ENCODE data around the gene RBBP4.
A peak's percentile ranks its signal among the peaks of the same experiment; 100 is the strongest.
"Not testable (repeated sequence)": the region's sequence is repeated elsewhere in the genome, so short reads cannot be mapped to it uniquely, and the experiment has no call there.

RBBP4 gene

GRCh38 chr1:32696041-32696440 is 45.0 kb downstream of the RBBP4 start:
- DNase-seq = no peak

GRCh38 chr1:32696996-32697395 is 46.0 kb downstream of the RBBP4 start:
- not testable (repeated sequence) for DNase-seq

- no peak for DNase-seq
These were observed 50.5 kb downstream of the RBBP4 start for GRCh38 chr1:32701421-32701911.

GRCh38 chr1:32701951-32702598 is 51.1 kb downstream of the RBBP4 start:
- DNase-seq = no peak

- no peak for DNase-seq
These were observed 51.8 kb downstream of the RBBP4 start, which contains the start of gene SYNC for GRCh38 chr1:32702599-32703478. SYNC (minus strand) TSS chr1:32702770; CDS start chr1:32702660, 110 bp downstream.

- DNase-seq = no peak
These were observed 52.7 kb downstream of the RBBP4 start for GRCh38 chr1:32703479-32704291.

GRCh38 chr1:32705516-32705915 is 54.5 kb downstream of the RBBP4 start:
- DNase-seq = no peak

GRCh38 chr1:32706491-32706890 is 55.5 kb downstream of the RBBP4 start:
- DNase-seq = no peak

- no peak for DNase-seq
These were observed 58.1 kb downstream of the RBBP4 start for GRCh38 chr1:32709075-32709474.

GRCh38 chr1:32709476-32709875 is 58.5 kb downstream of the RBBP4 start:
- DNase-seq = no peak

- not testable (repeated sequence) for DNase-seq
These were observed 60.2 kb downstream of the RBBP4 start for GRCh38 chr1:32711221-32711620.

GRCh38 chr1:32713081-32713480 is 62.1 kb downstream of the RBBP4 start:
- DNase-seq = no peak

GRCh38 chr1:32714277-32714676 is 63.3 kb downstream of the RBBP4 start:
- no peak for DNase-seq

- DNase-seq = no peak
These were observed 64.9 kb downstream of the RBBP4 start for GRCh38 chr1:32715901-32716311.

- DNase-seq = peak; percentile 41 to 43
These were observed 65.5 kb downstream of the RBBP4 start for GRCh38 chr1:32716312-32717148.

- DNase-seq = no peak
These were observed 66.5 kb downstream of the RBBP4 start for GRCh38 chr1:32717503-32717902.

GRCh38 chr1:32718036-32718435 is 67.0 kb downstream of the RBBP4 start:
- DNase-seq = no peak

GRCh38 chr1:32718527-32718926 is 67.5 kb downstream of the RBBP4 start:
- no peak for DNase-seq

- no peak for DNase-seq
These were observed 68.8 kb downstream of the RBBP4 start for GRCh38 chr1:32719681-32720275.

- no peak for DNase-seq
These were observed 73.9 kb downstream of the RBBP4 start for GRCh38 chr1:32724678-32725614.

GRCh38 chr1:32725615-32725982 is 74.6 kb downstream of the RBBP4 start:
- no peak for DNase-seq
